Sigmoid colon (tissue), 7 donors: ENCODE measurements around the gene THAP8. TPM values are rescaled to one million over a fixed set of nuclear protein-coding genes. Genes with fewer than 3 reads are reported as not detected.

Experiments
- DNase-seq: peaks from one replicate; pipeline ENCODE4 v3.0.0-alpha.2; 2019
- H3K27ac ChIP-seq, 4 donors: fragments of 200-600 bp; sonication (generic); one replicate each; pipeline ENCODE4 v1.5.1; 2016 to 2019; ENCODE audit warnings: mild to moderate bottlenecking in 1 of 4
- H3K27me3 ChIP-seq, 3 donors: fragments of 200-600 bp; sonication (generic); one replicate each; pipeline ENCODE4 v1.5.1; 2019; ENCODE audit warnings: mild to moderate bottlenecking in 1 of 3
- H3K36me3 ChIP-seq, 4 donors: fragments of 200-600 bp; sonication (generic); one replicate each; pipeline ENCODE4 v1.5.1; 2016 to 2019
- H3K4me1 ChIP-seq, 4 donors: fragments of 200-600 bp; sonication (generic); one replicate each; pipeline ENCODE4 v1.5.1; 2017 to 2019
- H3K4me3 ChIP-seq, 4 donors: fragments of 200-600 bp; sonication (generic); one replicate each; pipeline ENCODE4 v1.5.1; 2017 to 2019; ENCODE audit warnings: mild to moderate bottlenecking in 2 of 4, moderate library complexity in 1 of 4
- H3K9me3 ChIP-seq, 4 donors: fragments of 200-600 bp in 3 of 4; sonication (generic) in 3 of 4; one replicate each; pipeline versions ENCODE4 v1.5.1 to v1.6.1; 2013 to 2019
- CTCF ChIP-seq, 4 experiments: fragments of 450-650 bp in 3 of 4; fragments of 200-600 bp in 1 of 4; IDR thresholded peaks; one replicate each; pipeline ENCODE4 v1.5.1; 2016 to 2019; ENCODE audit warnings: antibody characterized with exemption in 4 of 4, mild to moderate bottlenecking in 3 of 4, moderate library complexity in 2 of 4
- EP300 ChIP-seq, 4 donors: sonication (generic); formaldehyde crosslinking; IDR thresholded peaks; one replicate each; pipeline ENCODE4 v1.6.1; 2017; ENCODE audit warnings: antibody characterized with exemption in 4 of 4
- POLR2A ChIP-seq, 2 donors: fragments of 450-650 bp; IDR thresholded peaks; one replicate each; pipeline ENCODE4 v1.6.1; 2016; ENCODE audit warnings: antibody characterized with exemption in 2 of 2, mild to moderate bottlenecking in 2 of 2, moderate library complexity in 2 of 2
- POLR2AphosphoS5 ChIP-seq, 4 donors: sonication (generic); formaldehyde crosslinking; IDR thresholded peaks; one replicate each; pipeline ENCODE4 v1.6.1; 2017; ENCODE audit warnings: antibody characterized with exemption in 4 of 4
- WGBS, 2 donors: extraction: QIAGEN DNeasy Blood & Tissue Kit; methylation state at CpG; one replicate each; pipeline ENCODE4 v1.1.7; 2013; 5-methylcytosine and 5-hydroxymethylcytosine counted together
- intact Hi-C: fragments of 100-400 bp; cut with DNase I; formaldehyde crosslinking; loops from one replicate; pipeline ENCODE4 v1.15.1; 2023
- polyA plus RNA-seq, 3 donors: library from polyadenylated mRNA; stranded (reverse); fragments of 200-250 nt; gene quantifications; one replicate each; pipeline ENCODE4 v1.2.3, GENCODE V29; 2013
- total RNA-seq, 4 donors: library from RNA; depleted of rRNA; stranded (reverse); fragments of >200 nt; gene quantifications; one replicate each; pipeline ENCODE4 v1.1.0, GENCODE V29; 2016
- donor health status: healthy with polysubstance abuse.
- donor health status: Bipolar disorder and iron deficiency.
- donor health status: healthy.

Gene THAP8
- 10 to 100 TPM; 12.6 to 23.9 (median 18.9) TPM for total RNA-seq
- polyA plus RNA-seq: 1 to 10 TPM; 5.8 to 9.0 (median 6.5) TPM

GRCh38 chr19:36054119-36054732 is at the start of gene THAP8:
Gene THAP8 (minus strand): TSS chr19:36054285. CDS start chr19:36054217, 68 bp downstream.
- Histone ChIP-seq H3K9me3 (no peaks in the 10 kb centered on the region), H3K36me3 (no peaks in the 10 kb centered on the region), H3K4me3 (peak within 1 kb of the TSS; percentile 52 to 69 (median 64)), H3K27ac (peak within 1 kb of the TSS; percentile 90 to 95 (median 93)), H3K27me3 (no peaks in the 10 kb centered on the region), H3K4me1 (peaks cover 0 to 18% (median 17%) of the 10 kb centered on the region in 4 donors)
- intact Hi-C loops: loop anchor here (1.0 to 10.0 kb wide), 5 partner anchors 42 to 299 kb away; partner anchors contain the start of genes ALKBH6, HSPB6, LRFN3 and POLR2I
- TF ChIP-seq POLR2A (IDR thresholded peaks at IDR 0.05) (peak; percentile 60 to 83), POLR2AphosphoS5 (IDR thresholded peaks at IDR 0.05) (peak in 3 of 4 donors; percentile 69 to 95 (median 86)), CTCF (IDR thresholded peaks at IDR 0.05) (peak; percentile 45 to 66 (median 54)), EP300 (IDR thresholded peaks at IDR 0.05) (peak in 2 of 4 donors; percentile 40 to 98)
- 0 to 1% methylated on average over 56 of the region's 56 CpGs for WGBS, 2 donors
- peak; percentile 100 for DNase-seq

GRCh38 chr19:36103040-36103626 is 49.0 kb upstream of the THAP8 start:
- WGBS, 2 donors: 92 to 94% methylated on average over 24 of the region's 24 CpGs
- no peak overlapping the region for H3K27ac ChIP-seq
- no peak overlapping the region for H3K4me3 ChIP-seq
- DNase-seq: no peak
- H3K9me3 ChIP-seq: no peaks in the 10 kb centered on the region
- TF ChIP-seq CTCF (IDR thresholded peaks at IDR 0.05) (no peak), POLR2AphosphoS5 (IDR thresholded peaks at IDR 0.05) (no peak), EP300 (IDR thresholded peaks at IDR 0.05) (no peak), POLR2A (IDR thresholded peaks at IDR 0.05) (no peak)
- no peaks in the 10 kb centered on the region for H3K4me1 ChIP-seq
- intact Hi-C loops: no loop called here
- H3K27me3 ChIP-seq: no peaks in the 10 kb centered on the region
- H3K36me3 ChIP-seq: peaks cover 0 to 6% (median 0%) of the 10 kb centered on the region in 4 donors

GRCh38 chr19:36101550-36102327 is 47.7 kb upstream of the THAP8 start:
- intact Hi-C loops: no loop called here
- no peaks in the 10 kb centered on the region for H3K4me1 ChIP-seq
- H3K27ac ChIP-seq: no peak overlapping the region
- H3K36me3 ChIP-seq: peaks cover 0 to under 1% (median 0%) of the 10 kb centered on the region in 4 donors
- no peaks in the 10 kb centered on the region for H3K9me3 ChIP-seq
- no peak for DNase-seq
- 91 to 94% methylated on average over 27 of the region's 27 CpGs for WGBS, 2 donors
- H3K27me3 ChIP-seq: no peaks in the 10 kb centered on the region
- TF ChIP-seq POLR2AphosphoS5 (IDR thresholded peaks at IDR 0.05): no peak
- TF ChIP-seq EP300 (IDR thresholded peaks at IDR 0.05): no peak
- H3K4me3 ChIP-seq: no peak overlapping the region

- 86 to 87% methylated on average over 5 of the region's 5 CpGs for WGBS, 2 donors
- intact Hi-C loops: no loop called here
- Histone ChIP-seq H3K4me1 (no peaks in the 10 kb centered on the region), H3K4me3 (no peak overlapping the region), H3K9me3 (no peaks in the 10 kb centered on the region), H3K27ac (no peak overlapping the region), H3K27me3 (no peaks in the 10 kb centered on the region), H3K36me3 (no peaks in the 10 kb centered on the region)
- DNase-seq: no peak
- TF ChIP-seq POLR2A (IDR thresholded peaks at IDR 0.05): no peak
- no peak for TF ChIP-seq POLR2AphosphoS5 (IDR thresholded peaks at IDR 0.05)
- no peak for TF ChIP-seq EP300 (IDR thresholded peaks at IDR 0.05)
- TF ChIP-seq CTCF (IDR thresholded peaks at IDR 0.05): no peak
Measured at GRCh38 chr19:36100476-36100875, 46.4 kb upstream of the THAP8 start.
